HCT116 (cell line): ENCODE data around the gene SLC24A1. TPM values are rescaled to one million over a fixed set of nuclear protein-coding genes. Genes with fewer than 3 reads are reported as not detected.

ENCODE experiments used
- ATAC-seq: fragments of 200-7000 bp; cut with Tn5 transposase; 2 replicates; pipeline ENCODE4 v1.9.1; 2020; ENCODE audit warnings: mild to moderate bottlenecking, moderate library complexity
- BruUV-seq: library from RNA; stranded (reverse); fragments of 400-500 nt; replicated peaks from 2 replicates; lab custom pipeline; 2021; lab: Mats Ljungman, UMichigan
- CTCF ChIA-PET: fragments of 300-600 bp; sonication (Branson Sonifier 250); formaldehyde crosslinking; loops from one replicate; lab custom pipeline; 2021; ENCODE audit warnings: antibody characterized with exemption; lab: Charles Lee
- POLR2A ChIA-PET: fragments of 300-600, 350-600 bp; sonication (Branson Sonifier 250); formaldehyde crosslinking; loops from one replicate; lab custom pipeline; 2021; ENCODE audit warnings: antibody characterized with exemption; lab: Charles Lee
- RAD21 ChIA-PET, 2 experiments: fragments of 300-600 bp; sonication (Branson Sonifier 250); formaldehyde crosslinking; loops; one replicate each; lab custom pipeline; 2023; ENCODE audit warnings: low total read pairs in 2 of 2; ENCODE audit not compliant: uncharacterized antibody in 2 of 2, unreplicated experiment in 2 of 2, low non-redundant PET in 1 of 2; lab: Charles Lee
- DNase-seq: peaks from one replicate; pipeline ENCODE4 v3.0.0-alpha.2; 2010; ENCODE audit warnings: low read depth, low spot score
- H2AFZ ChIP-seq: fragments of 200-600 bp; shearing (Covaris generic), sonication (generic); 2 replicates; pipeline ENCODE4 v1.6.1; 2017; ENCODE audit warnings: low read depth, mixed run types, mixed read lengths, antibody characterized with exemption, low read length; ENCODE audit not compliant: poor library complexity, severe bottlenecking
- H3K27ac ChIP-seq: 2 replicates; pipeline ENCODE4 v1.5.1; 2012; ENCODE audit warnings: low read depth, low read length
- H3K27me3 ChIP-seq: fragments of 200-600 bp; sonication (generic); 2 replicates; pipeline ENCODE4 v1.6.1; 2016; ENCODE audit warnings: mixed run types, low read length, mixed read lengths; ENCODE audit not compliant: insufficient read depth
- H3K36me3 ChIP-seq, 2 experiments: fragments of 200-500 bp in 1 of 2; fragments of 200-600 bp in 1 of 2; sonication (Bioruptor generic) in 1 of 2; sonication (generic) in 1 of 2; 2 replicates each; pipeline versions ENCODE4 v1.5.1 to v1.6.1; 2014 to 2016; ENCODE audit warnings: low read length in 2 of 2, inconsistent platforms in 1 of 2, mixed read lengths in 1 of 2, mixed run types in 1 of 2; ENCODE audit not compliant: insufficient read depth in 2 of 2, control insufficient read depth in 1 of 2
- H3K4me1 ChIP-seq, 2 experiments: fragments of 200-600 bp in 1 of 2; sonication (generic) in 1 of 2; 2 replicates each; pipeline versions ENCODE4 v1.5.1 to v1.6.1; 2012 to 2017; ENCODE audit warnings: low read length in 2 of 2, inconsistent platforms in 1 of 2, mild to moderate bottlenecking in 1 of 2, mixed read lengths in 1 of 2, mixed run types in 1 of 2, moderate library complexity in 1 of 2; ENCODE audit not compliant: insufficient read depth in 2 of 2, control insufficient read depth in 1 of 2
- H3K4me2 ChIP-seq: fragments of 200-600 bp; sonication (generic); 2 replicates; pipeline ENCODE4 v1.6.1; 2017; ENCODE audit warnings: mixed run types, low read length, mixed read lengths
- H3K4me3 ChIP-seq, 2 experiments: fragments of 200-600 bp in 1 of 2; sonication (generic) in 1 of 2; replicated peaks in 1 of 2; 2 replicates each; pipeline ENCODE4 v1.5.1; 2011 to 2016; ENCODE audit warnings: low read length in 2 of 2, control low read depth in 1 of 2, low read depth in 1 of 2, mild to moderate bottlenecking in 1 of 2, mixed read lengths in 1 of 2, mixed run types in 1 of 2
- H3K79me2 ChIP-seq: fragments of 200-600 bp; sonication (generic); 2 replicates; pipeline ENCODE4 v1.6.1; 2017; ENCODE audit warnings: mild to moderate bottlenecking, mixed run types, low read length, moderate library complexity, mixed read lengths; ENCODE audit not compliant: insufficient read depth
- H3K9ac ChIP-seq: fragments of 200-600 bp; sonication (generic); 2 replicates; pipeline ENCODE4 v1.6.1; 2016; ENCODE audit warnings: low read length, mixed read lengths
- H3K9me2 ChIP-seq: fragments of 200-600 bp; sonication (generic), shearing (Covaris generic); 2 replicates; pipeline ENCODE4 v1.6.1; 2017; ENCODE audit warnings: mixed run types, mild to moderate bottlenecking, moderate library complexity; ENCODE audit not compliant: insufficient read depth
- H3K9me3 ChIP-seq, 2 experiments: fragments of 200-500 bp in 1 of 2; fragments of 200-600 bp in 1 of 2; sonication (Bioruptor generic) in 1 of 2; sonication (generic) in 1 of 2; 2 replicates each; pipeline ENCODE4 v1.6.1; 2014 to 2017; ENCODE audit warnings: low read length in 2 of 2, mixed read lengths in 2 of 2, inconsistent platforms in 1 of 2, low read depth in 1 of 2, mild to moderate bottlenecking in 1 of 2, mixed run types in 1 of 2, moderate library complexity in 1 of 2; ENCODE audit not compliant: control insufficient read depth in 1 of 2, insufficient read depth in 1 of 2
- H4K20me1 ChIP-seq: fragments of 200-600 bp; sonication (generic), shearing (Covaris generic); 2 replicates; pipeline ENCODE4 v1.6.1; 2017; ENCODE audit warnings: mixed run types, mild to moderate bottlenecking, moderate library complexity; ENCODE audit not compliant: insufficient read depth
- ATF3 ChIP-seq: IDR thresholded peaks from 2 replicates; pipeline ENCODE4 v1.6.1; 2012
- CBX3 ChIP-seq: IDR thresholded peaks from 2 replicates; pipeline ENCODE4 v1.6.1; 2012; ENCODE audit warnings: low read depth
- CTCF ChIP-seq, 3 experiments: fragments of 200-600 bp in 1 of 3; sonication (generic) in 1 of 3; IDR thresholded peaks in 2 of 3; conservative IDR thresholded peaks in 1 of 3; 2 replicates each; pipeline ENCODE4 v1.5.1; 2012 to 2017; ENCODE audit warnings: low read depth in 2 of 3, low read length in 2 of 3, antibody characterized with exemption in 1 of 3, borderline replicate concordance in 1 of 3, control low read depth in 1 of 3, mild to moderate bottlenecking in 1 of 3, mixed read lengths in 1 of 3, mixed run types in 1 of 3, moderate library complexity in 1 of 3; ENCODE audit not compliant: insufficient read depth in 1 of 3
- EGR1 ChIP-seq: IDR thresholded peaks from 2 replicates; pipeline ENCODE4 v1.6.1; 2012; ENCODE audit warnings: low read depth
- ELF1 ChIP-seq: IDR thresholded peaks from 2 replicates; pipeline ENCODE4 v1.6.1; 2012; ENCODE audit warnings: low read depth, borderline replicate concordance
- EZH2 ChIP-seq: fragments of 200-600 bp; sonication (generic); IDR thresholded peaks from 2 replicates; pipeline ENCODE4 v1.6.1; 2017; ENCODE audit warnings: antibody characterized with exemption, mixed run types
- EZH2phosphoT487 ChIP-seq: fragments of 200-600 bp; IDR thresholded peaks from 2 replicates; pipeline ENCODE4 v1.6.1; 2018; ENCODE audit warnings: antibody characterized with exemption, borderline replicate concordance
- FOSL1 ChIP-seq: IDR thresholded peaks from 2 replicates; pipeline ENCODE4 v1.6.1; 2012; ENCODE audit warnings: low read depth
- JUND ChIP-seq: IDR thresholded peaks from 2 replicates; pipeline ENCODE4 v1.6.1; 2012
- MAX ChIP-seq: IDR thresholded peaks from 2 replicates; pipeline ENCODE4 v1.6.1; 2012
- POLR2A ChIP-seq: IDR thresholded peaks from 2 replicates; pipeline ENCODE4 v1.7.0; 2011; ENCODE audit warnings: borderline replicate concordance; ENCODE audit not compliant: insufficient read depth, insufficient read length; ENCODE audit errors: extremely low read depth
- POLR2AphosphoS5 ChIP-seq: IDR thresholded peaks from 2 replicates; pipeline ENCODE4 v1.6.1; 2011; ENCODE audit warnings: mild to moderate bottlenecking, low read depth, low read length, moderate library complexity
- RAD21 ChIP-seq: IDR thresholded peaks from 2 replicates; pipeline ENCODE4 v1.6.1; 2012; ENCODE audit warnings: low read depth, mild to moderate bottlenecking
- REST ChIP-seq: IDR thresholded peaks from 2 replicates; pipeline ENCODE4 v1.6.1; 2012; ENCODE audit warnings: low read depth
- SIN3A ChIP-seq: IDR thresholded peaks from 2 replicates; pipeline ENCODE4 v1.6.1; 2012; ENCODE audit warnings: low read depth
- SRF ChIP-seq: IDR thresholded peaks from 2 replicates; pipeline ENCODE4 v1.6.1; 2012; ENCODE audit warnings: low read depth
- TCF7L2 ChIP-seq: IDR thresholded peaks from 2 replicates; pipeline ENCODE4 v1.7.0; 2011; ENCODE audit warnings: borderline replicate concordance, inconsistent platforms; ENCODE audit not compliant: insufficient read depth, insufficient read length; ENCODE audit errors: extremely low read depth
- ZBTB33 ChIP-seq: IDR thresholded peaks from 2 replicates; pipeline ENCODE4 v1.6.1; 2011; ENCODE audit warnings: mild to moderate bottlenecking, low read length, moderate library complexity; ENCODE audit not compliant: insufficient replicate concordance; ENCODE audit errors: extremely low read depth
- ZFX ChIP-seq: fragments of 450-650 bp; IDR thresholded peaks from 2 replicates; pipeline ENCODE4 v1.6.1; 2017
- ZNF274 ChIP-seq: fragments of 200-500 bp; sonication (Bioruptor generic); IDR thresholded peaks from 2 replicates; pipeline ENCODE4 v1.6.1; 2014; ENCODE audit warnings: mild to moderate bottlenecking, low read depth, low read length, inconsistent platforms
- intact Hi-C: fragments of 100-400 bp; cut with micrococcal nuclease; formaldehyde crosslinking; loops from 2 replicates; pipeline ENCODE4 v1.10.0; 2022
- total RNA-seq: library from RNA; stranded (reverse); gene quantifications from one replicate; pipeline ENCODE4 v1.2.1, GENCODE V29; 2021; ENCODE audit not compliant: unreplicated experiment

The SLC24A1 gene
- total RNA-seq, 1 experiment from 2014 or later: 15.9 TPM

- no peak overlapping the region for H3K4me3 ChIP-seq
- RAD21 ChIA-PET: no interaction called here
- CTCF ChIA-PET: no interaction called here
- DNase-seq: no peak
- no peak overlapping the region for H3K27ac ChIP-seq
- TF ChIP-seq EZH2: no peak
- no peak for TF ChIP-seq REST
- no peak for TF ChIP-seq POLR2A
- TF ChIP-seq JUND: no peak
- TF ChIP-seq FOSL1: no peak
- no peak for TF ChIP-seq ZNF274
- TF ChIP-seq EGR1: no peak
- TF ChIP-seq SRF: no peak
- TF ChIP-seq CBX3: no peak
- no peak for TF ChIP-seq CTCF (IDR thresholded peaks at IDR 0.05 in 2 of 3, conservative IDR thresholded peaks at IDR 0.05 in 1 of 3; ENCODE audit: borderline replicate concordance in 1 of 3, insufficient read depth in 1 of 3, low read depth in 2 of 3, low read length in 2 of 3)
- TF ChIP-seq POLR2AphosphoS5: no peak
- TF ChIP-seq TCF7L2: no peak
- TF ChIP-seq RAD21: no peak
- no peak for TF ChIP-seq SIN3A
- no peak for TF ChIP-seq EZH2phosphoT487
- TF ChIP-seq ZBTB33: no peak
- TF ChIP-seq ELF1: no peak
- TF ChIP-seq ATF3: no peak
- TF ChIP-seq ZFX: no peak
- TF ChIP-seq MAX: no peak
- H3K9ac ChIP-seq: no peak overlapping the region
- H3K27me3 ChIP-seq: no peaks in the 10 kb centered on the region
- peaks cover 3 to 25% of the 10 kb centered on the region in 2 experiments; a peak in 3 of 4 replicates for H3K4me1 ChIP-seq
- no peak overlapping the region for H2AFZ ChIP-seq
- no TSS peak for BruUV-seq
- no peak overlapping the region for H3K4me2 ChIP-seq
- H3K9me2 ChIP-seq: no peaks in the 10 kb centered on the region
- no peaks in the 10 kb centered on the region for H3K79me2 ChIP-seq
- no peaks in the 10 kb centered on the region for H3K36me3 ChIP-seq
- H3K9me3 ChIP-seq: no peaks in the 10 kb centered on the region
- intact Hi-C loops: no loop called here
- POLR2A ChIA-PET: no interaction called here
- H4K20me1 ChIP-seq: no peaks in the 10 kb centered on the region
- no peak for ATAC-seq
These were observed 28.7 kb downstream of the SLC24A1 start for GRCh38 chr15:65650312-65651041.
